Stomach (tissue), 9 donors: ENCODE measurements around the gene PTN. TPM values are rescaled to one million over a fixed set of nuclear protein-coding genes. Genes with fewer than 3 reads are reported as not detected.

ENCODE experiments used
- DNase-seq, 2 donors: peaks; one replicate each; pipeline versions ENCODE4 v3.0.0 to v3.0.0-alpha.2; 2013 to 2019
- H3K27ac ChIP-seq, 5 donors: fragments of 200-600 bp in 4 of 5; sonication (generic) in 4 of 5; one replicate each; pipeline ENCODE4 v1.5.1; 2013 to 2019; ENCODE audit warnings: mild to moderate bottlenecking in 1 of 5, moderate library complexity in 1 of 5
- H3K27me3 ChIP-seq, 3 donors: fragments of 200-600 bp; sonication (generic); one replicate each; pipeline ENCODE4 v1.5.1; 2017 to 2019; ENCODE audit warnings: mixed run types in 1 of 3
- H3K36me3 ChIP-seq, 4 donors: fragments of 200-600 bp; sonication (generic); 1 replicate in 3 of 4; 2 replicates in 1 of 4; pipeline ENCODE4 v1.5.1; 2016 to 2019
- H3K4me1 ChIP-seq, 4 donors: fragments of 200-600 bp; sonication (generic); one replicate each; pipeline ENCODE4 v1.5.1; 2016 to 2019
- H3K4me3 ChIP-seq, 4 donors: fragments of 200-600 bp; sonication (generic) in 3 of 4; one replicate each; pipeline ENCODE4 v1.5.1; 2016 to 2019; ENCODE audit warnings: mild to moderate bottlenecking in 1 of 4
- H3K9me3 ChIP-seq, 4 donors: fragments of 200-600 bp; sonication (generic); one replicate each; pipeline ENCODE4 v1.5.1; 2016 to 2019
- CTCF ChIP-seq, 7 experiments: fragments of 450-650 bp in 4 of 7; fragments of 200-600 bp in 3 of 7; sonication (generic) in 3 of 7; IDR thresholded peaks; one replicate each; pipeline ENCODE4 v1.5.1; 2016 to 2019; ENCODE audit warnings: antibody characterized with exemption in 7 of 7, control low read depth in 2 of 7, mild to moderate bottlenecking in 1 of 7
- EP300 ChIP-seq: sonication (generic); formaldehyde crosslinking; IDR thresholded peaks from one replicate; pipeline ENCODE4 v1.6.1; 2017; ENCODE audit warnings: antibody characterized with exemption
- POLR2A ChIP-seq, 4 donors: fragments of 450-650 bp; IDR thresholded peaks; one replicate each; pipeline ENCODE4 v1.6.1; 2016; ENCODE audit warnings: antibody characterized with exemption in 4 of 4, control low read depth in 2 of 4, mild to moderate bottlenecking in 1 of 4, moderate library complexity in 1 of 4
- POLR2AphosphoS5 ChIP-seq, 3 donors: sonication (generic); formaldehyde crosslinking; IDR thresholded peaks; one replicate each; pipeline ENCODE4 v1.6.1; 2016; ENCODE audit warnings: antibody characterized with exemption in 3 of 3
- WGBS, 5 donors: extraction: QIAGEN DNeasy Blood & Tissue Kit in 3 of 5; methylation state at CpG; one replicate each; pipeline versions ENCODE4 v1.1.5 to v1.1.7; 2013 to 2018; 5-methylcytosine and 5-hydroxymethylcytosine counted together
- intact Hi-C: fragments of 100-400 bp; cut with DNase I; formaldehyde crosslinking; loops from one replicate; pipeline ENCODE4 v1.15.1; 2023; ENCODE audit warnings: low total_unique reads
- polyA plus RNA-seq, 3 donors: library from polyadenylated mRNA; stranded (reverse); fragments of 200-250 nt; gene quantifications; one replicate each; pipeline ENCODE4 v1.2.3, GENCODE V29; 2013
- total RNA-seq, 5 donors: library from RNA; depleted of rRNA; stranded (reverse); fragments of >200 nt; gene quantifications; one replicate each; pipeline versions ENCODE4 v1.1.0 to v1.2.3, GENCODE V29; 2014 to 2016
- donor health status: healthy with polysubstance abuse.
- donor health status: Bipolar disorder and iron deficiency.
- donor health status: healthy.

PTN gene
- total and polyA plus RNA-seq, 8 donors: 1.4 to 47.4 (median 6.4) TPM; not detected in 1

GRCh38 chr7:137386966-137387365 is 43.4 kb upstream of the PTN start:
- Histone ChIP-seq H3K4me1 (no peaks in the 10 kb centered on the region), H3K4me3 (no peak overlapping the region), H3K9me3 (no peaks in the 10 kb centered on the region), H3K27me3 (no peaks in the 10 kb centered on the region), H3K27ac (no peak overlapping the region), H3K36me3 (no peaks in the 10 kb centered on the region)
- intact Hi-C loops: no loop called here
- DNase-seq: no peak
- no peak for TF ChIP-seq POLR2A (IDR thresholded peaks at IDR 0.05)
- TF ChIP-seq EP300: no peak
- TF ChIP-seq POLR2AphosphoS5 (IDR thresholded peaks at IDR 0.05): no peak
- TF ChIP-seq CTCF (IDR thresholded peaks at IDR 0.05): no peak
- WGBS, 5 donors: 18 to 37% (median 34%) methylated on average over 1 of the region's 1 CpG

- TF ChIP-seq EP300: no peak
- TF ChIP-seq POLR2A (IDR thresholded peaks at IDR 0.05): no peak
- TF ChIP-seq CTCF (IDR thresholded peaks at IDR 0.05): no peak
- no peak for TF ChIP-seq POLR2AphosphoS5 (IDR thresholded peaks at IDR 0.05)
- WGBS, 5 donors: 42 to 58% (median 50%) methylated on average over 1 of the region's 1 CpG
- Histone ChIP-seq H3K9me3 (peaks cover 0 to 5% (median 5%) of the 10 kb centered on the region in 4 donors), H3K4me1 (no peaks in the 10 kb centered on the region), H3K27ac (no peak overlapping the region), H3K36me3 (no peaks in the 10 kb centered on the region), H3K4me3 (no peak overlapping the region), H3K27me3 (no peaks in the 10 kb centered on the region)
- intact Hi-C loops: no loop called here
- DNase-seq: no peak
Observed at GRCh38 chr7:137381045-137381444, 37.5 kb upstream of the PTN start.

GRCh38 chr7:137373507-137373906 is 30.0 kb upstream of the PTN start:
- TF ChIP-seq POLR2A (IDR thresholded peaks at IDR 0.05) (no peak), EP300 (no peak), CTCF (IDR thresholded peaks at IDR 0.05) (no peak), POLR2AphosphoS5 (IDR thresholded peaks at IDR 0.05) (no peak)
- Histone ChIP-seq H3K4me1 (no peaks in the 10 kb centered on the region), H3K9me3 (peaks cover 0 to 5% (median 5%) of the 10 kb centered on the region in 4 donors), H3K27ac (no peak overlapping the region), H3K36me3 (no peaks in the 10 kb centered on the region), H3K4me3 (no peak overlapping the region), H3K27me3 (no peaks in the 10 kb centered on the region)
- DNase-seq: no peak
- intact Hi-C loops: no loop called here
- 60 to 65% (median 62%) methylated on average over 2 of the region's 2 CpGs for WGBS, 5 donors

GRCh38 chr7:137371616-137372015 is 28.1 kb upstream of the PTN start:
- intact Hi-C loops: no loop called here
- DNase-seq: peak in 1 of 2 donors; percentile 23
- Histone ChIP-seq H3K4me3 (no peak overlapping the region), H3K36me3 (no peaks in the 10 kb centered on the region), H3K27me3 (no peaks in the 10 kb centered on the region), H3K4me1 (no peaks in the 10 kb centered on the region), H3K27ac (no peak overlapping the region), H3K9me3 (no peaks in the 10 kb centered on the region)
- TF ChIP-seq POLR2A (IDR thresholded peaks at IDR 0.05) (no peak), POLR2AphosphoS5 (IDR thresholded peaks at IDR 0.05) (no peak)
- WGBS, 5 donors: 63 to 86% (median 73%) methylated on average over 2 of the region's 2 CpGs

- Histone ChIP-seq H3K4me1 (no peaks in the 10 kb centered on the region), H3K36me3 (no peaks in the 10 kb centered on the region), H3K27ac (no peak overlapping the region), H3K27me3 (no peaks in the 10 kb centered on the region), H3K9me3 (peaks cover 0 to 6% (median 0%) of the 10 kb centered on the region in 4 donors), H3K4me3 (no peak overlapping the region)
- intact Hi-C loops: no loop called here
- 80 to 88% (median 84%) methylated on average over 5 of the region's 5 CpGs for WGBS, 5 donors
- TF ChIP-seq CTCF (IDR thresholded peaks at IDR 0.05) (no peak), POLR2A (IDR thresholded peaks at IDR 0.05) (no peak), POLR2AphosphoS5 (IDR thresholded peaks at IDR 0.05) (no peak), EP300 (no peak)
- DNase-seq: no peak
Observed at GRCh38 chr7:137366995-137367394, 23.5 kb upstream of the PTN start.
